Measurements from ENCODE around the gene CNST.

DNA sequence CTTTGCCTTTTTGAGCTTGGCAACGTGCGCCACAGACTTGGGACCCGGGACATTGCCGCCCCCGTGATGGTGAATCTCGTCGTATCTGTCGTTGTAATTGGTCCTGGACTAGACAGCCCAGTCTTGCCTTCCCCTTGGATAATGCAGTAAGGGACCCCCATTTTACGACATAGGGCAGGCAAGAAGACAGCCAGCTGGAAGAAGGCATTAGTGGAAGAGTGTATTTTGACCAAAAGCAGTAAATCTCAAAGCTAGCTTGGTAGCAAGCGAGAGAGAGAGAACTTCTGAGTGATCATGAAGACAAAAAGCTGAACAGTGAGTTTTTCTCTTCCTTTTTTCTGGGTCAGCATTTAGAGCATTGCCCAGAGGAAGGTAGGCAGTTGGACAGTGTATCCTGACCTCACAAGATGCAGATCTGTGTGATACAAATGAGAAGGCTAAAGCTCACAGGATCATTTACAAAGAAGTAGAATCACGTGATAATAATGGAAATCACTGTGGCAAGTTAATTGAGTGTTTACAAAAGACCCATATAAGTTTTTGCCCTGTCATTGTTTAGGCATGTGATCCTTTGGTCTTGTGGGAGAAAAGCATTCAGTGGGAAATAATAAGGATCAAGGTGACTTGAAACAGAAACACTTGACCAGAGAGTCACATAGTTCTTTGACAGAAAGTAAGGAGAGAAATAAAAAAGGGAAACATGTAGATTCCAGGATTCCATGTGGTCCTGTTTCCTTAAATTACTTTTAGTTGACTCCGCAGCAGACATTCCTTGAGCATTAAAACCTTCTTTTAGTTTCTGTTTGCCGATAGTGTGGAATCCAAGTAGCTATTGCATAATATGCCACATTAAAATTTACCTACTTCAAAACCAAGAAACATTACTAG, 66.3 kb downstream of the CNST start:
- TF ChIP-seq, protein P1, sequence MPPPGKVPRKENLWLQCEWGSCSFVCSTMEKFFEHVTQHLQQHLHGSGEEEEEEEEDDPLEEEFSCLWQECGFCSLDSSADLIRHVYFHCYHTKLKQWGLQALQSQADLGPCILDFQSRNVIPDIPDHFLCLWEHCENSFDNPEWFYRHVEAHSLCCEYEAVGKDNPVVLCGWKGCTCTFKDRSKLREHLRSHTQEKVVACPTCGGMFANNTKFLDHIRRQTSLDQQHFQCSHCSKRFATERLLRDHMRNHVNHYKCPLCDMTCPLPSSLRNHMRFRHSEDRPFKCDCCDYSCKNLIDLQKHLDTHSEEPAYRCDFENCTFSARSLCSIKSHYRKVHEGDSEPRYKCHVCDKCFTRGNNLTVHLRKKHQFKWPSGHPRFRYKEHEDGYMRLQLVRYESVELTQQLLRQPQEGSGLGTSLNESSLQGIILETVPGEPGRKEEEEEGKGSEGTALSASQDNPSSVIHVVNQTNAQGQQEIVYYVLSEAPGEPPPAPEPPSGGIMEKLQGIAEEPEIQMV (tag; conservative IDR thresholded peaks at IDR 0.05; ENCODE audit: low read depth), result no peak
- TF ChIP-seq JUND (IDR thresholded peaks at IDR 0.05; ENCODE audit: borderline replicate concordance, low read depth, low read length) (no peak), JUND (tag; IDR thresholded peaks at IDR 0.05; ENCODE audit: borderline replicate concordance, low read depth, low read length) (no peak)

All from K562 (cell line).